OCI-LY7 (cell line): ENCODE measurements around the gene FRAS1. TPM values are rescaled to one million over a fixed set of nuclear protein-coding genes. Genes with fewer than 3 reads are reported as not detected.
"Not testable (repeated sequence)": the region's sequence is repeated elsewhere in the genome, so short reads cannot be mapped to it uniquely, and the experiment has no call there.

Experiments
- BruUV-seq: library from RNA; stranded (reverse); fragments of 400-500 nt; replicated peaks from 2 replicates; lab custom pipeline; 2021; lab: Mats Ljungman, UMichigan
- CTCF ChIA-PET: fragments of 300-600 bp; sonication (Branson Sonifier 250); formaldehyde crosslinking; loops from one replicate; lab custom pipeline; 2022; ENCODE audit warnings: antibody characterized with exemption; ENCODE audit not compliant: unreplicated experiment; lab: Charles Lee
- POLR2A ChIA-PET: fragments of 300-600 bp; sonication (Branson Sonifier 250); formaldehyde crosslinking; loops from one replicate; lab custom pipeline; 2022; ENCODE audit warnings: antibody characterized with exemption; lab: Charles Lee
- DNase-seq: peaks from one replicate; pipeline ENCODE4 v3.0.0-alpha.2; 2015; ENCODE audit warnings: low spot score
- H2AFZ ChIP-seq: fragments of 200-600 bp; sonication (generic), shearing (Covaris generic); 2 replicates; pipeline ENCODE4 v1.6.1; 2014; ENCODE audit warnings: mild to moderate bottlenecking, antibody characterized with exemption, low read length, moderate library complexity
- H3K27ac ChIP-seq: fragments of 200-600 bp; sonication (generic); 2 replicates; pipeline ENCODE4 v1.5.1; 2014; ENCODE audit warnings: mixed run types, low read depth, mild to moderate bottlenecking, moderate library complexity, low read length, inconsistent platforms; ENCODE audit not compliant: poor library complexity, severe bottlenecking
- H3K36me3 ChIP-seq: fragments of 200-600 bp; sonication (generic); 2 replicates; pipeline ENCODE4 v1.6.1; 2014; ENCODE audit warnings: mild to moderate bottlenecking, antibody characterized with exemption, low read length, moderate library complexity, mixed read lengths; ENCODE audit not compliant: insufficient read depth
- H3K4me1 ChIP-seq: fragments of 200-600 bp; sonication (generic); 2 replicates; pipeline ENCODE4 v1.5.1; 2014; ENCODE audit warnings: mild to moderate bottlenecking, low read length; ENCODE audit not compliant: insufficient read depth, poor library complexity, severe bottlenecking
- H3K4me2 ChIP-seq: fragments of 200-600 bp; sonication (generic); 2 replicates; pipeline ENCODE4 v1.6.1; 2014; ENCODE audit warnings: mild to moderate bottlenecking, low read length
- H3K4me3 ChIP-seq: fragments of 200-600 bp; sonication (generic); 2 replicates; pipeline ENCODE4 v1.5.1; 2014; ENCODE audit warnings: mild to moderate bottlenecking, low read depth, low read length; ENCODE audit not compliant: poor library complexity, severe bottlenecking
- H3K79me2 ChIP-seq: fragments of 200-600 bp; sonication (generic); 2 replicates; pipeline ENCODE4 v1.6.1; 2016; ENCODE audit warnings: low read depth, mild to moderate bottlenecking, low read length, moderate library complexity, mixed read lengths; ENCODE audit not compliant: insufficient read depth
- H3K9me2 ChIP-seq: fragments of 200-600 bp; sonication (generic); 2 replicates; pipeline ENCODE4 v1.6.1; 2016; ENCODE audit warnings: mild to moderate bottlenecking, low read length, mixed read lengths; ENCODE audit not compliant: insufficient read depth
- H3K9me3 ChIP-seq: fragments of 200-600 bp; sonication (generic); 2 replicates; pipeline ENCODE4 v1.6.1; 2014; ENCODE audit warnings: mild to moderate bottlenecking, mixed run types, low read length, mixed read lengths
- H4K20me1 ChIP-seq: fragments of 200-600 bp; sonication (generic); 2 replicates; pipeline ENCODE4 v1.6.1; 2014; ENCODE audit warnings: mild to moderate bottlenecking, antibody characterized with exemption, low read length, moderate library complexity, mixed read lengths; ENCODE audit not compliant: insufficient read depth
- EZH2phosphoT487 ChIP-seq: fragments of 200-600 bp; sonication (generic); IDR thresholded peaks from 2 replicates; pipeline ENCODE4 v1.6.1; 2018; ENCODE audit warnings: low read depth, borderline replicate concordance, mild to moderate bottlenecking, mixed run types, antibody characterized with exemption, low read length, moderate library complexity, mixed read lengths
- intact Hi-C: fragments of 100-400 bp; cut with micrococcal nuclease; formaldehyde crosslinking; loops from one replicate; pipeline ENCODE4 v1.10.0; 2022; ENCODE audit not compliant: unreplicated experiment
- total RNA-seq, 2 experiments: library from RNA; depleted of rRNA in 1 of 2; stranded (reverse); fragments of >200 nt in 1 of 2; shearing (Covaris generic) in 1 of 2; gene quantifications; 2 replicates each; pipeline ENCODE4 v1.2.3, GENCODE V29; 2014 to 2022
- TF ChIP-seq, protein P1 (sequence below): fragments of 200-600 bp; sonication (generic); conservative IDR thresholded peaks from 2 replicates; pipeline ENCODE4 v1.5.1; 2014; ENCODE audit warnings: mild to moderate bottlenecking, antibody characterized with exemption, low read length, moderate library complexity, mixed read lengths

Gene FRAS1
- total RNA-seq, 2 experiments from 2014 or later, result 0.19 to 0.30 TPM

- H3K4me1 ChIP-seq, result peaks cover 10% of the 10 kb centered on the region
- H3K79me2 ChIP-seq, result no peaks in the 10 kb centered on the region
- BruUV-seq, result no TSS peak
- no peaks in the 10 kb centered on the region for H4K20me1 ChIP-seq
- no peaks in the 10 kb centered on the region for H3K9me3 ChIP-seq
- H3K36me3 ChIP-seq, result no peaks in the 10 kb centered on the region
- H3K4me3 ChIP-seq, result no peak overlapping the region
- intact Hi-C loops, result no loop called here
- H3K27ac ChIP-seq, result no peak overlapping the region
- ChIA-PET POLR2A (no interaction called here), CTCF (no interaction called here)
- H3K4me2 ChIP-seq, result no peak overlapping the region
- DNase-seq, result peak; percentile 3
- no peak overlapping the region for H2AFZ ChIP-seq
- no peaks in the 10 kb centered on the region for H3K9me2 ChIP-seq
- TF ChIP-seq, protein P1, sequence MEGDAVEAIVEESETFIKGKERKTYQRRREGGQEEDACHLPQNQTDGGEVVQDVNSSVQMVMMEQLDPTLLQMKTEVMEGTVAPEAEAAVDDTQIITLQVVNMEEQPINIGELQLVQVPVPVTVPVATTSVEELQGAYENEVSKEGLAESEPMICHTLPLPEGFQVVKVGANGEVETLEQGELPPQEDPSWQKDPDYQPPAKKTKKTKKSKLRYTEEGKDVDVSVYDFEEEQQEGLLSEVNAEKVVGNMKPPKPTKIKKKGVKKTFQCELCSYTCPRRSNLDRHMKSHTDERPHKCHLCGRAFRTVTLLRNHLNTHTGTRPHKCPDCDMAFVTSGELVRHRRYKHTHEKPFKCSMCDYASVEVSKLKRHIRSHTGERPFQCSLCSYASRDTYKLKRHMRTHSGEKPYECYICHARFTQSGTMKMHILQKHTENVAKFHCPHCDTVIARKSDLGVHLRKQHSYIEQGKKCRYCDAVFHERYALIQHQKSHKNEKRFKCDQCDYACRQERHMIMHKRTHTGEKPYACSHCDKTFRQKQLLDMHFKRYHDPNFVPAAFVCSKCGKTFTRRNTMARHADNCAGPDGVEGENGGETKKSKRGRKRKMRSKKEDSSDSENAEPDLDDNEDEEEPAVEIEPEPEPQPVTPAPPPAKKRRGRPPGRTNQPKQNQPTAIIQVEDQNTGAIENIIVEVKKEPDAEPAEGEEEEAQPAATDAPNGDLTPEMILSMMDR, result no peak
- no peak for TF ChIP-seq EZH2phosphoT487
Observed at GRCh38 chr4:78299565-78299972, 242.4 kb downstream of the FRAS1 start.

DNA sequence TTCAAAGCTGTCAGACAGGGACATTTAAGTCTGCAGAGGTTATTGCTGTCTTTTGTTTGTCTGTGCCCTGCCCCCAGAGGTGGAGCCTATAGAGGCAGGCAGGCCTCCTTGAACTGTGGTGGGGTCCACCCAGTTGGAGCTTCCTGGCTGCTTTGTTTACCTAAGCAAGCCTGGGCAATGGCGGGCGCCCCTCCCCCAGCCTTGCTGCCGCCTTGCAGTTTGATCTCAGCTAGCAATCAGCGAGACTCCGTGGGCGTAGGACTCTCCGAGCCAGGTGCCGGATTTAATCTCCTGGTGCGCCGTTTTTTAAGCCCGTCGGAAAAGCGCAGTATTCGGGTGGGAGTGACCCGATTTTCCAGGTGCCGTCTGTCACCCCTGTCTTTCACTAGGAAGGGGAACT lies 250.1 kb downstream of the FRAS1 start:
- H3K36me3 ChIP-seq, H3K79me2 ChIP-seq, H3K4me2 ChIP-seq, H2AFZ ChIP-seq, intact Hi-C loops, H3K4me1 ChIP-seq, DNase-seq, H3K4me3 ChIP-seq, H4K20me1 ChIP-seq, CTCF ChIA-PET, BruUV-seq, H3K9me3 ChIP-seq, H3K27ac ChIP-seq, POLR2A ChIA-PET, H3K9me2 ChIP-seq: not testable (repeated sequence)

DNA sequence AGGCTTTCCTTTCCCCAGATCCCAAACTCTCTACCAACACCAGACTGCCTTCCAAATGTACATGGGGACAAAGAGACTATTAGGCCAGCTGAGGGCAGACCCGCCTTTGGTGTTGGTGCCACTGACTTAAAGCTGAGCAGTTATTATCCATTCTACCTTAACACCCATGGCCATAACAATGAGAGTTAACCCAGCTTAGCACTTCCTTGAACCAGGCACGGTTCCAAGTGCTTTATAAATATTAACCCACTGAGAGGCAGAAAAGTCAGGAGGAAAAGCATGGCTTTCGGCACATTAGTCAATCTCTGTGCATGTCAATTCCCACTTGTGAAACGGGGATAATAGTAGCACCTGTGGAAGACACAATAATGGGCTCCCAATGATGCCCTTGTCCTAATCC lies 251.4 kb downstream of the FRAS1 start:
- Histone ChIP-seq H3K9me2 (no peaks in the 10 kb centered on the region), H2AFZ (no peak overlapping the region), H3K79me2 (no peaks in the 10 kb centered on the region), H4K20me1 (no peaks in the 10 kb centered on the region), H3K4me1 (no peaks in the 10 kb centered on the region), H3K4me3 (no peak overlapping the region), H3K9me3 (no peaks in the 10 kb centered on the region), H3K4me2 (no peak overlapping the region), H3K36me3 (no peaks in the 10 kb centered on the region), H3K27ac (no peak overlapping the region)
- BruUV-seq, result no TSS peak
- no peak for DNase-seq
- POLR2A ChIA-PET, result interaction anchor here (0.5 to 0.6 kb wide), 2 partner anchors 305 to 842 kb away, joined by 3 read pairs; no protein-coding TSS in a partner anchor
- no peak for TF ChIP-seq EZH2phosphoT487
- CTCF ChIA-PET, result no interaction called here
- intact Hi-C loops, result no loop called here

- POLR2A ChIA-PET, result no interaction called here
Observed at GRCh38 chr4:78309352-78309751, 252.2 kb downstream of the FRAS1 start.

More at GRCh38 chr4:78309352-78309751, 252.2 kb downstream of the FRAS1 start:
- H4K20me1 ChIP-seq, result no peaks in the 10 kb centered on the region
- no peaks in the 10 kb centered on the region for H3K79me2 ChIP-seq
- no peaks in the 10 kb centered on the region for H3K4me1 ChIP-seq
- H3K9me2 ChIP-seq, result no peaks in the 10 kb centered on the region
- no peak overlapping the region for H3K27ac ChIP-seq
- H3K9me3 ChIP-seq, result no peaks in the 10 kb centered on the region
- H3K4me2 ChIP-seq, result no peak overlapping the region
- intact Hi-C loops, result no loop called here
- no peak for TF ChIP-seq EZH2phosphoT487
- TF ChIP-seq, protein P1, result no peak
- no peak overlapping the region for H3K4me3 ChIP-seq
- DNase-seq, result no peak
- no TSS peak for BruUV-seq
- no peak overlapping the region for H2AFZ ChIP-seq
- CTCF ChIA-PET, result no interaction called here
- H3K36me3 ChIP-seq, result no peaks in the 10 kb centered on the region
